Stimulated activated CD8-positive, alpha-beta memory T cell treated with anti-CD3 and anti-CD28 coated beads, Interleukin-4, amount 100 ng/mL, for 1 hour (primary cell): ENCODE data around the gene CATSPERD.

ENCODE experiments used
- DNase-seq, 2 donors: peaks; one replicate each; pipeline ENCODE4 v3.0.0-alpha.2; 2020; ENCODE audit warnings: low read depth in 2 of 2, low spot score in 1 of 2

Gene CATSPERD

GRCh38 chr19:5803441-5803751, 83.0 kb downstream of the CATSPERD start:
- no peak for DNase-seq

GRCh38 chr19:5803752-5804515, 83.5 kb downstream of the CATSPERD start:
- DNase-seq, result peak; percentile 73 to 80

- DNase-seq, result no peak
These were observed 84.4 kb downstream of the CATSPERD start, which contains the start of gene NRTN for GRCh38 chr19:5804516-5805461. Gene NRTN (plus strand): TSS chr19:5805067. CDS start chr19:5824166, 19,099 bp downstream.

GRCh38 chr19:5805462-5806132, 85.2 kb downstream of the CATSPERD start:
- DNase-seq, result peak in 1 of 2 donors; percentile 36

- no peak for DNase-seq
These were observed 85.7 kb downstream of the CATSPERD start for GRCh38 chr19:5806133-5806489.

- DNase-seq, result no peak
These were observed 86.5 kb downstream of the CATSPERD start for GRCh38 chr19:5806905-5807304.

- no peak for DNase-seq
These were observed 87.8 kb downstream of the CATSPERD start for GRCh38 chr19:5808120-5808816.

GRCh38 chr19:5809053-5809452, 88.6 kb downstream of the CATSPERD start:
- DNase-seq, result no peak

GRCh38 chr19:5809469-5809868, 89.0 kb downstream of the CATSPERD start:
- no peak for DNase-seq

- no peak for DNase-seq
These were observed 90.7 kb downstream of the CATSPERD start for GRCh38 chr19:5811117-5811516.

GRCh38 chr19:5814123-5814851, 93.8 kb downstream of the CATSPERD start:
- no peak for DNase-seq

- DNase-seq, result no peak
These were observed 94.4 kb downstream of the CATSPERD start for GRCh38 chr19:5814852-5815246.

- no peak for DNase-seq
These were observed 96.8 kb downstream of the CATSPERD start for GRCh38 chr19:5817218-5817617.

GRCh38 chr19:5818594-5818993, 98.2 kb downstream of the CATSPERD start:
- DNase-seq, result no peak

GRCh38 chr19:5820785-5821184, 100.3 kb downstream of the CATSPERD start:
- DNase-seq, result no peak

- DNase-seq, result no peak
These were observed 101.2 kb downstream of the CATSPERD start for GRCh38 chr19:5821521-5822180.

- no peak for DNase-seq
These were observed 101.9 kb downstream of the CATSPERD start for GRCh38 chr19:5822181-5822844.

GRCh38 chr19:5823579-5824281, 103.3 kb downstream of the CATSPERD start:
- DNase-seq, result no peak

- DNase-seq, result no peak
These were observed 104.3 kb downstream of the CATSPERD start for GRCh38 chr19:5824751-5825150.
